Suppressor macrophage (primary cell): Measurements from ENCODE around the gene SLC4A2.

Experiments used
- DNase-seq, 4 experiments: peaks; one replicate each; pipeline ENCODE4 v3.0.0-alpha.2; 2020 to 2022

The SLC4A2 gene

DNA sequence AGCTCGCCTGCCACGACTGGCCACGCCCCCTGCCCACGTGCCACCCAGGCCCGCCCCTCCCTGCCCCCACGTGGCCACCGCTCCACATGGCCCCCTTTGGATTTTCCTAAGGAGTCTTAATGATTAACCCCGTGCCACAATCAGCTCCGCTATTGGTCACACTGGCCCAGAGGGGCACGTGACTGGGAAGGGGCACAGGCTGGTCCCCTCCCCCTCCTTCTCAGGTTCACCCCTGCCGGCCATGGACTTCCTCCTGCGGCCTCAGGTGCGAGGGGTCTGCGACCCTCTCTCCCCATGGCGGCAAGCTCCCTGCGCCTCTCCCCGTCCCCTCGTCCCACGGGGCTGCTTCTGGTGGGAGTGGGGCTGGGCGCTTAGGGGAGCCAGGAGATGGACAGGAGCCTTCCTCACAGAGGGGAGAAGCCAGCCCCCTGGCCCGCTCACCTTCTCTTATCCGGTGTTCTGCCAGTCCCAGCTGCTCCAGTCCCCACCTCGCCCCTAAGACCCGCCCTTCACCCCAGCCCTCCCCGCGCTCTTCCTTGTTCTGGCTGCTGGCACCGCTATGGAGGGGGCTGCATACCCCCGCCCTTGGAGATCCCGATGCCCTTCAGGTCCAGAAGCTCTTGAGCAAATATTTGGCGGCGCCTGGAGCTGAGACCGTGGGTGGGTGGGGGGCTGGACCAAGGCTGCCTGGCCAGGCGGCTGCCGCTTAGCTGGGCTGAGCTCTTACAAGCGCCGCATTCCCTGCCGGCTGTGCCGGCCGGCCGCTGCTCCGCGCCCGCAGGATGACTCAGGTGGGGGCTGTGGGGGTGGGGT is 3.2 kb downstream of the SLC4A2 start:
- no peak for DNase-seq

- DNase-seq = no peak
Observed at GRCh38 chr7:151063212-151063561, 3.8 kb downstream of the SLC4A2 start.

DNA sequence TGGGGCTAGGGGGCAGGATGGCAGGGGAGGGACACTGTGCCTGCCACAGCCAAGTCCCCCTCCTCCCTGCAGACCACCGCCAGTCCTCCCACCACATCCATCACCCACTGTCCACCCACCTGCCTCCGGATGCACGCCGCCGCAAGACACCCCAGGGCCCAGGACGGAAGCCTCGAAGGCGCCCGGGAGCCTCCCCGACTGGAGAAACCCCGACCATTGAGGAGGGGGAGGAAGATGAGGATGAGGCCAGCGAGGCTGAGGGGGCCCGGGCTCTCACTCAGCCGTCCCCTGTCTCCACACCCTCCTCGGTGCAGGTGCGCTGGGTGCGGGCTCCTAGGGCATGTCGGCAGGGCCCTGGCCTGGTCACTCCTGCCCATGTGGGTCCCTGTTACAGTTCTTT is 5.1 kb downstream of the SLC4A2 start:
- no peak for DNase-seq

- no peak for DNase-seq
Observed at GRCh38 chr7:151064993-151065392, 5.6 kb downstream of the SLC4A2 start.

DNA sequence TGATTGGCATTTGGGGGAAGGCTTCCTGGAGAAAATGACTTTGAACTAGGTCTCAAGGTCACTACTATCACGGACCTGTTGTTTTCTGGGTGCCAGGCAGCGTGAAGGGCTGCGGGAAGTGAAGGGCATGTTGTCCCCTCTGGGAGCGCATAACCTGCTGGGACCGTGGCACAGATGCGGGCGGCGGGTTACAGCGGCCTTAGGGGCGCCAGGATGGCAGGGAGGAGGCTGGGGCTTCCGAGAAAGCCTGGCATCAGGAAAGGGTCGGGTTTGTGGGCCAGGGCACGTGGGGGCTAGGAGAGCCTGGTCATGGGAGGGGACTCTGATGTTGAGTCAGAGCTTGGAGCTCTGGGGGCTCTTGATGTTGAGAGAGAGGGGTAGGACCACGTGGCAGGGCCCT is 6.1 kb downstream of the SLC4A2 start:
- DNase-seq = no peak

DNA sequence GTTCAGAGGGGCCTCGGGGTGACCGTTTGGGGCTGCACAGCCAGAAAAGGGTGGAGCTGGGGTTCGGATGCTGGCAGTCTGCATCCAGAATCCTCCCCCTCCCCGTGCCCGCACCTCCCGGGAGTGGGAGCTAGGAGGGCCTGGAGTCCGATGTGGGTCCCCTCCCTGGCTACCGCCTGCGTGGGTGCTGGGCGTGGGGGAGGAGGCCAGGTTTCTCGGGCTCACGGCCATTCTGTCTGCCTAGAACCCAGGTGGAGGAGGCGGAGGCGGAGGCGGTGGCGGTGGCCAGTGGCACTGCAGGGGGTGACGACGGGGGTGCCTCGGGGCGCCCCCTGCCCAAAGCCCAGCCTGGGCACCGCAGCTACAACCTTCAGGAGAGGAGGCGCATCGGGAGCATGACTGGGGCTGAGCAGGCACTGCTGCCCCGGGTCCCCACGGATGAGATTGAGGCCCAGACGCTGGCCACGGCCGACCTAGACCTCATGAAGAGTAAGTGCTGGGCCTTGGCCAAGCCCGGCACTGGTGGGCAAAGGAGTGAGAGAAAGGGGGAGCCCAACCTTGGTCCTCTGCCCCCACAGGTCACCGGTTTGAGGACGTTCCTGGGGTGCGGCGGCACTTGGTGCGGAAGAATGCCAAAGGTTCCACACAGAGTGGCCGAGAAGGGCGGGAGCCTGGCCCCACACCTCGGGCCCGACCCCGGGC is 7.0 kb downstream of the SLC4A2 start:
- DNase-seq = no peak

- DNase-seq = no peak
Observed at GRCh38 chr7:151068069-151068773, 8.8 kb downstream of the SLC4A2 start.

GRCh38 chr7:151069841-151070573 is 10.6 kb downstream of the SLC4A2 start:
- DNase-seq = no peak

GRCh38 chr7:151070574-151070960 is 11.2 kb downstream of the SLC4A2 start:
- no peak for DNase-seq

- DNase-seq = no peak
Observed at GRCh38 chr7:151071032-151071866, 11.9 kb downstream of the SLC4A2 start.

DNA sequence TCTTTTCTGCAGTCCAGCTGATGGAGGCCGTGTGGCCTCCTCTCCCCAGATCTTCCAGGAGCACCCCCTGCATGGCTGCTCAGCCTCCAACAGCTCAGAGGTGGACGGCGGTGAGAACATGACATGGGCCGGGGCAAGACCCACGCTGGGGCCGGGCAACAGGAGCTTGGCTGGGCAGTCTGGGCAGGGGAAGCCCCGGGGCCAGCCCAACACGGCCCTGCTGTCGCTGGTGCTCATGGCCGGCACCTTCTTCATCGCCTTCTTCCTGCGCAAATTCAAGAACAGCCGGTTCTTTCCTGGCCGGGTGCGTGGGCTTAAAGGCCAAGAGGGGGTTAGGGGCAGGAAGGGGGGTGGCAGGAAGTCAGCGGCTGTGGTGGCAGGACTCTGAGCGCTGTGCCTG is 14.6 kb downstream of the SLC4A2 start:
- DNase-seq = no peak

- DNase-seq = no peak
Observed at GRCh38 chr7:151074817-151075661, 15.7 kb downstream of the SLC4A2 start.

DNA sequence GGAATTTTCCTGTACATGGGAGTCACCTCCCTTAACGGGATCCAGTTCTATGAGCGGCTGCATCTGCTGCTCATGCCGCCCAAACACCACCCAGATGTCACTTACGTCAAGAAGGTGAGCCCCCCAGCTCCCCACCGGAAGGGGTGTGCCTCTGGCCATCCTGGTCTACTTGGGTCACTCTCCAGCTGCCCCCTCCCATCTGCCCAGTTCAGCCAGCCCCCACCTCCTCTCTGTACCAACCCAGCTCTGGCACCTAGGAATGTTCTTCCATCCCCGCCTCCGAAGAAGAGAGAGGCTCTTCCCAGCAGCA is 16.2 kb downstream of the SLC4A2 start:
- no peak for DNase-seq

- DNase-seq = no peak
Observed at GRCh38 chr7:151075978-151076426, 16.6 kb downstream of the SLC4A2 start.

DNA sequence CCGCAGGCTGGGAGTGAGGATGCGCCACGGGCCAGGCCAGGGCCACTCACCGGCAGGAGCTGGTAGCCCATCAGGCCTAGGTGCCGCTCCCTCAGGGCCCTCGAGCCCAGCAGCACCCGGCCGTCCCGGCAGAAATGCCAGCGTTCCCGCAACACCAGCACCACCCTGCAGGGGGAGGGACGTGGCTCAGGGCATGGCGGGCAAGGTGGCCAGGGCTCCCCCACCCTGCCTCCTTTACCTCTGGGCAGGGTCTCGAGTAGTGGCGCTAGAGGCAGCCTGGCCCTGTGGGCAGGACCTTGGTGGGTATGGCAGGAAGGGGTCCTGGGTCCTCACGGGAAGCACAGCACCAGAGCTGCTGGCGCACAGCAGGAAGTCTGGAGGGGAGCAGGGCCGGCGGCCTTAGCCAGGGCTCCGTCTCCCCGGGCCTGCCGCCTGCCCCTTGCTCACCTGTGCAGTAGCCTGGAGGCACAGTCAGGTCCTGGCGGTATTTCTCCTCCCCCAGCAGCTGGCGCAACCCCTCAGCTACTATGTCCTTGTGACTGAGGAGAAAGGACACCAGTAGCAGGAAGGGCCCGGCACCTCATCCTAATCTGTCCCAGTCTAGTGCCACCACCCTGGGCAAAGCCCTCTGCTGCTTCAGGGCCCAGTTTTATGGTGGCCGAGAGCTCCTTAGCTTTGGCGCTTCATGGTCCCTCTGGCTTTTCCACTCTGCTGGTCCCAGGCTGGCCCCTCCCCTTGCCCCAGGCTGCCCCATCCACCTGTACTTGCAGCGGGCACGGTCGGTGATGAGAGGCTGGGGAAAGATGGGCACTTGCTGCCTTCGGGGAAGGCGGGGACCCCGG is 17.7 kb downstream of the SLC4A2 start:
- peak in 3 of 4 experiments; percentile 25 to 56 (median 39) for DNase-seq

DNA sequence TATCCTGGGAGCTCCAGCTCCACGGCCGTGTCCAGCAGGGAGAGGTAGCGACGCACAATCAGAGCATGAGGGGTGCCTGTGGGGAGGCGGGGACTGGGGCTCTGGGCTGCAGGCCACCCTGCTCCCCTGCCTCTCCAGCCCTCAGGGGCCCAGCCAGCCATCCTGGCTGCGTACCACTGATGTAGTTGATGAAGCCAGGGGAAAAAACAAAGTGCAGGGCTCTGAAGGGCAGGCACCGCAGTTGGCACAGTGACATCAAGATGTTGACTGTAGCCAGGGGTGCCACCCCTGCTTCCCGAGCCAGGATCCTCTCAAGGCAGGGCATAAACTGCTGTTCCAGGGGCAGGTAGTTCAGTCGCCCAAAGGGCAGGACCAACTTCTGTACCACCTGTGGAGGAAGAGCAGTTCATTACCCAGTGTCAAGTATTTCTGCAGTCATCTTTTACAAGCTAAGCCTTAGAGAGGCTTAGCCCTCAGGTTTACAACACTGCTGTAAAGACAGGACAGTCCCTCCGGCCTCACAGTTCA is 18.4 kb downstream of the SLC4A2 start:
- no peak for DNase-seq

- no peak for DNase-seq
Observed at GRCh38 chr7:151078233-151079040, 19.0 kb downstream of the SLC4A2 start.

- no peak for DNase-seq
Observed at GRCh38 chr7:151079199-151079910, 20.0 kb downstream of the SLC4A2 start.
